Raji (cell line): Measurements from ENCODE around the gene DHX34.

Source experiments
- POLR2A ChIP-seq: IDR thresholded peaks from 2 replicates; pipeline ENCODE4 v1.6.1; 2011; ENCODE audit warnings: low read depth, low read length, control low read depth; ENCODE audit not compliant: insufficient read depth

Gene DHX34

GRCh38 chr19:47375694-47376588 lies 26.8 kb downstream of the DHX34 start:
- no peak for TF ChIP-seq POLR2A

GRCh38 chr19:47376589-47377144 lies 27.6 kb downstream of the DHX34 start:
- no peak for TF ChIP-seq POLR2A

GRCh38 chr19:47377208-47377701 lies 28.1 kb downstream of the DHX34 start:
- no peak for TF ChIP-seq POLR2A

- TF ChIP-seq POLR2A, result no peak
These were observed 28.7 kb downstream of the DHX34 start for GRCh38 chr19:47377801-47378200.

GRCh38 chr19:47378246-47378645 lies 29.1 kb downstream of the DHX34 start:
- TF ChIP-seq POLR2A, result no peak

GRCh38 chr19:47379381-47379938 lies 30.3 kb downstream of the DHX34 start:
- no peak for TF ChIP-seq POLR2A

- no peak for TF ChIP-seq POLR2A
These were observed 31.4 kb downstream of the DHX34 start for GRCh38 chr19:47380559-47380958.

- TF ChIP-seq POLR2A, result no peak
These were observed 32.0 kb downstream of the DHX34 start for GRCh38 chr19:47381121-47381520.

- no peak for TF ChIP-seq POLR2A
These were observed 32.7 kb downstream of the DHX34 start for GRCh38 chr19:47381653-47382279.

GRCh38 chr19:47389150-47389556 lies 40.0 kb downstream of the DHX34 start:
- no peak for TF ChIP-seq POLR2A

- TF ChIP-seq POLR2A, result no peak
These were observed 41.7 kb downstream of the DHX34 start for GRCh38 chr19:47390533-47391488.

- no peak for TF ChIP-seq POLR2A
These were observed 42.6 kb downstream of the DHX34 start for GRCh38 chr19:47391510-47392223.

- no peak for TF ChIP-seq POLR2A
These were observed 49.8 kb downstream of the DHX34 start for GRCh38 chr19:47398707-47399597.
